Astrocyte (in vitro differentiated cells and primary cell): ENCODE results near the gene STRA6. TPM values are rescaled to one million over a fixed set of nuclear protein-coding genes. Genes with fewer than 3 reads are reported as not detected.

Experiments
- DNase-seq: peaks from one replicate; pipeline ENCODE4 v3.0.0-alpha.2; 2010; ENCODE audit warnings: low read depth
- FAIRE-seq: peaks from 2 replicates; lab custom pipeline; 2011; peaks lifted over from hg19 to GRCh38; lab: Jason Lieb, UNC
- H2AFZ ChIP-seq: 2 replicates; pipeline ENCODE4 v1.6.0; 2012; ENCODE audit warnings: low read depth, low read length, inconsistent platforms
- H3K27ac ChIP-seq: 2 replicates; pipeline ENCODE4 v1.5.1; 2011; ENCODE audit warnings: low read depth, low read length, inconsistent platforms
- H3K27me3 ChIP-seq: 2 replicates; pipeline ENCODE4 v1.6.0; 2011; ENCODE audit warnings: low read length, inconsistent platforms; ENCODE audit not compliant: insufficient read depth
- H3K36me3 ChIP-seq: 2 replicates; pipeline ENCODE4 v1.5.1; 2011; ENCODE audit warnings: low read length, inconsistent platforms; ENCODE audit not compliant: insufficient read depth
- H3K4me1 ChIP-seq: 2 replicates; pipeline ENCODE4 v1.5.1; 2011; ENCODE audit warnings: low read length, inconsistent platforms; ENCODE audit not compliant: insufficient read depth
- H3K4me2 ChIP-seq: 2 replicates; pipeline ENCODE4 v1.6.0; 2012; ENCODE audit warnings: low read length, inconsistent platforms
- H3K4me3 ChIP-seq: 2 replicates; pipeline ENCODE4 v1.5.1; 2011; ENCODE audit warnings: low read depth, mild to moderate bottlenecking, low read length, inconsistent platforms; ENCODE audit not compliant: insufficient read depth
- H3K79me2 ChIP-seq: 2 replicates; pipeline ENCODE4 v1.6.0; 2012; ENCODE audit warnings: mild to moderate bottlenecking, low read length, inconsistent platforms; ENCODE audit not compliant: insufficient read depth
- H3K9ac ChIP-seq: 2 replicates; pipeline ENCODE4 v1.6.0; 2012; ENCODE audit warnings: mild to moderate bottlenecking, low read length, inconsistent platforms
- H3K9me3 ChIP-seq: 2 replicates; pipeline ENCODE4 v1.5.1; 2012; ENCODE audit warnings: low read depth, mild to moderate bottlenecking, low read length, inconsistent platforms; ENCODE audit not compliant: insufficient read depth
- H4K20me1 ChIP-seq: 2 replicates; pipeline ENCODE4 v1.6.0; 2012; ENCODE audit warnings: low read length, inconsistent platforms; ENCODE audit not compliant: insufficient read depth
- H3K27ac Mint-ChIP-seq: one replicate; pipeline ENCODE4 v1.8.0; 2021; ENCODE audit warnings: mild to moderate bottlenecking, mixed read lengths; ENCODE audit not compliant: unreplicated experiment
- H3K27me3 Mint-ChIP-seq: one replicate; pipeline ENCODE4 v1.8.0; 2021; ENCODE audit warnings: low read depth, mixed read lengths; ENCODE audit not compliant: unreplicated experiment
- H3K36me3 Mint-ChIP-seq: one replicate; pipeline ENCODE4 v1.8.0; 2021; ENCODE audit warnings: low read depth, mixed read lengths; ENCODE audit not compliant: unreplicated experiment
- H3K4me1 Mint-ChIP-seq: one replicate; pipeline ENCODE4 v1.8.0; 2021; ENCODE audit warnings: low read depth, mixed read lengths; ENCODE audit not compliant: unreplicated experiment
- H3K4me3 Mint-ChIP-seq: one replicate; pipeline ENCODE4 v1.8.0; 2021; ENCODE audit warnings: mild to moderate bottlenecking, moderate library complexity, mixed read lengths; ENCODE audit not compliant: unreplicated experiment
- H3K9me3 Mint-ChIP-seq: one replicate; pipeline ENCODE4 v1.8.0; 2021; ENCODE audit warnings: mild to moderate bottlenecking, mixed read lengths; ENCODE audit not compliant: unreplicated experiment
- EZH2 ChIP-seq: IDR thresholded peaks from 2 replicates; pipeline ENCODE4 v1.6.1; 2012; ENCODE audit warnings: mild to moderate bottlenecking, low read length, inconsistent platforms; ENCODE audit not compliant: insufficient read depth
- total RNA-seq: library from RNA; stranded (reverse); gene quantifications from 2 replicates; pipeline ENCODE4 v1.2.1, GENCODE V29; 2021
- TF ChIP-seq, protein P1 (sequence below): IDR thresholded peaks from 2 replicates; pipeline ENCODE4 v1.5.1; 2011; ENCODE audit warnings: low read depth, mild to moderate bottlenecking, inconsistent platforms, low read length, moderate library complexity; ENCODE audit not compliant: insufficient read depth

The STRA6 gene
- total RNA-seq, 1 donor from 2014 or later, result 7.2 TPM

- Histone ChIP-seq H3K9me3 (no peaks in the 10 kb centered on the region), H2AFZ (no peak overlapping the region), H4K20me1 (no peaks in the 10 kb centered on the region), H3K9ac (no peak overlapping the region), H3K79me2 (no peaks in the 10 kb centered on the region), H3K4me3 (no peak overlapping the region), H3K27ac (no peak overlapping the region), H3K4me2 (no peak overlapping the region), H3K27me3 (peaks cover 4% of the 10 kb centered on the region), H3K36me3 (no peaks in the 10 kb centered on the region), H3K4me1 (peaks cover 24% of the 10 kb centered on the region)
- TF ChIP-seq, protein P1, sequence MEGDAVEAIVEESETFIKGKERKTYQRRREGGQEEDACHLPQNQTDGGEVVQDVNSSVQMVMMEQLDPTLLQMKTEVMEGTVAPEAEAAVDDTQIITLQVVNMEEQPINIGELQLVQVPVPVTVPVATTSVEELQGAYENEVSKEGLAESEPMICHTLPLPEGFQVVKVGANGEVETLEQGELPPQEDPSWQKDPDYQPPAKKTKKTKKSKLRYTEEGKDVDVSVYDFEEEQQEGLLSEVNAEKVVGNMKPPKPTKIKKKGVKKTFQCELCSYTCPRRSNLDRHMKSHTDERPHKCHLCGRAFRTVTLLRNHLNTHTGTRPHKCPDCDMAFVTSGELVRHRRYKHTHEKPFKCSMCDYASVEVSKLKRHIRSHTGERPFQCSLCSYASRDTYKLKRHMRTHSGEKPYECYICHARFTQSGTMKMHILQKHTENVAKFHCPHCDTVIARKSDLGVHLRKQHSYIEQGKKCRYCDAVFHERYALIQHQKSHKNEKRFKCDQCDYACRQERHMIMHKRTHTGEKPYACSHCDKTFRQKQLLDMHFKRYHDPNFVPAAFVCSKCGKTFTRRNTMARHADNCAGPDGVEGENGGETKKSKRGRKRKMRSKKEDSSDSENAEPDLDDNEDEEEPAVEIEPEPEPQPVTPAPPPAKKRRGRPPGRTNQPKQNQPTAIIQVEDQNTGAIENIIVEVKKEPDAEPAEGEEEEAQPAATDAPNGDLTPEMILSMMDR, result no peak
- no peak for TF ChIP-seq EZH2
- H3K4me1 Mint-ChIP-seq, result peaks cover 18% of the 10 kb centered on the region
- H3K36me3 Mint-ChIP-seq, result no peaks in the 10 kb centered on the region
- no peaks in the 10 kb centered on the region for H3K9me3 Mint-ChIP-seq
- no peak overlapping the region for H3K27ac Mint-ChIP-seq
- DNase-seq (no peak), FAIRE-seq (no peak)
- no peak overlapping the region for H3K4me3 Mint-ChIP-seq
- peaks cover 40% of the 10 kb centered on the region for H3K27me3 Mint-ChIP-seq
Observed at GRCh38 chr15:74226761-74227540, 24.4 kb upstream of the STRA6 start.

DNA sequence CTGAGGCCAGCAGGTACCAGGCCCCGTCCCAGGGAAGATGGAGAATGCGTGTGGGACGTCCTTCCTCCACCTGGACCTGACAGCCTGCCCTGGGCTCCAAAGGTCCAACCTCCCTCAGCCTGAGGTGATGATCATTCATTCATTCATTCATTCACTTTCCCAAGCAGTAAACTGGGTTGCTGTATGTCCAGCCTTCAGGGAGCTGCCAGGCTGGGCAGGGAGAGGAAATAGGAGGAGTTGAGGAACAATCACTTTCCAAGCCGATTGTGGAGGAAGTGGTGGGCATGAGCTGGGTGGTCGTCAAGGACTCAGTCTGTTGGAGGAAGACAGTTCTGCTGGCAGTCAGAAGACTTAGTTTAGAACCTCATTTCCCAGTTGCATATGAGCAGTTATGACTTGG is 23.3 kb upstream of the STRA6 start:
- DNase-seq (no peak), FAIRE-seq (no peak)
- peaks cover 24% of the 10 kb centered on the region for H3K4me1 Mint-ChIP-seq
- no peaks in the 10 kb centered on the region for H3K36me3 Mint-ChIP-seq
- Histone ChIP-seq H3K9me3 (no peaks in the 10 kb centered on the region), H3K36me3 (no peaks in the 10 kb centered on the region), H3K27ac (no peak overlapping the region), H3K4me2 (no peak overlapping the region), H3K4me3 (no peak overlapping the region), H3K79me2 (no peaks in the 10 kb centered on the region), H2AFZ (no peak overlapping the region), H3K4me1 (peaks cover 24% of the 10 kb centered on the region), H3K9ac (no peak overlapping the region), H4K20me1 (no peaks in the 10 kb centered on the region), H3K27me3 (peaks cover 6% of the 10 kb centered on the region)
- H3K4me3 Mint-ChIP-seq, result no peak overlapping the region
- H3K9me3 Mint-ChIP-seq, result no peaks in the 10 kb centered on the region
- H3K27ac Mint-ChIP-seq, result no peak overlapping the region
- peaks cover 44% of the 10 kb centered on the region for H3K27me3 Mint-ChIP-seq
- TF ChIP-seq, protein P1, result no peak
- no peak for TF ChIP-seq EZH2
